ENCODE data around the gene STAM.

Gene STAM

GRCh38 chr10:17648243-17649035 lies 4.5 kb downstream of the STAM start:
- H3K4me1 ChIP-seq (ENCODE audit: control insufficient read depth, insufficient read depth, low read length) = peaks cover 18% of the 10 kb centered on the region
- no peak overlapping the region for H3K4me3 ChIP-seq (ENCODE audit: low read depth, low read length)
- H3K27me3 ChIP-seq (ENCODE audit: control insufficient read depth, insufficient read depth, low read length) = no peaks in the 10 kb centered on the region
- H3K9ac ChIP-seq (ENCODE audit: low read depth, low read length) = no peak overlapping the region
- H3K27ac ChIP-seq (ENCODE audit: low read depth, low read length) = no peak overlapping the region
- peaks cover 7% of the 10 kb centered on the region for H3K9me3 ChIP-seq (ENCODE audit: control insufficient read depth, insufficient read depth, low read length)
- peaks cover 4% of the 10 kb centered on the region for H3K36me3 ChIP-seq (ENCODE audit: control insufficient read depth, insufficient read depth, low read length)

GRCh38 chr10:17649052-17649451 lies 5.1 kb downstream of the STAM start:
- H3K36me3 ChIP-seq (ENCODE audit: control insufficient read depth, insufficient read depth, low read length) = peaks cover 7% of the 10 kb centered on the region
- no peak overlapping the region for H3K9ac ChIP-seq (ENCODE audit: low read depth, low read length)
- no peak overlapping the region for H3K4me3 ChIP-seq (ENCODE audit: low read depth, low read length)
- H3K4me1 ChIP-seq (ENCODE audit: control insufficient read depth, insufficient read depth, low read length) = peaks cover 18% of the 10 kb centered on the region
- H3K27me3 ChIP-seq (ENCODE audit: control insufficient read depth, insufficient read depth, low read length) = no peaks in the 10 kb centered on the region
- peaks cover 12% of the 10 kb centered on the region for H3K9me3 ChIP-seq (ENCODE audit: control insufficient read depth, insufficient read depth, low read length)
- H3K27ac ChIP-seq (ENCODE audit: low read depth, low read length) = no peak overlapping the region

- peaks cover 18% of the 10 kb centered on the region for H3K4me1 ChIP-seq (ENCODE audit: control insufficient read depth, insufficient read depth, low read length)
Measured at GRCh38 chr10:17649836-17650235, 5.9 kb downstream of the STAM start.

GRCh38 chr10:17650416-17650815 lies 6.5 kb downstream of the STAM start:
- peaks cover 15% of the 10 kb centered on the region for H3K4me1 ChIP-seq (ENCODE audit: control insufficient read depth, insufficient read depth, low read length)
- H3K27me3 ChIP-seq (ENCODE audit: control insufficient read depth, insufficient read depth, low read length) = no peaks in the 10 kb centered on the region
- H3K4me3 ChIP-seq (ENCODE audit: low read depth, low read length) = no peak overlapping the region
- H3K9me3 ChIP-seq (ENCODE audit: control insufficient read depth, insufficient read depth, low read length) = peaks cover 12% of the 10 kb centered on the region
- no peak overlapping the region for H3K27ac ChIP-seq (ENCODE audit: low read depth, low read length)
- H3K36me3 ChIP-seq (ENCODE audit: control insufficient read depth, insufficient read depth, low read length) = peaks cover 7% of the 10 kb centered on the region
- no peak overlapping the region for H3K9ac ChIP-seq (ENCODE audit: low read depth, low read length)

More at GRCh38 chr10:17649836-17650235, 5.9 kb downstream of the STAM start:
- Histone ChIP-seq H3K27me3 (ENCODE audit: control insufficient read depth, insufficient read depth, low read length) (no peaks in the 10 kb centered on the region), H3K36me3 (ENCODE audit: control insufficient read depth, insufficient read depth, low read length) (peaks cover 7% of the 10 kb centered on the region), H3K9ac (ENCODE audit: low read depth, low read length) (no peak overlapping the region), H3K9me3 (ENCODE audit: control insufficient read depth, insufficient read depth, low read length) (peaks cover 12% of the 10 kb centered on the region), H3K4me3 (ENCODE audit: low read depth, low read length) (no peak overlapping the region), H3K27ac (ENCODE audit: low read depth, low read length) (no peak overlapping the region)

GRCh38 chr10:17651896-17652295 lies 7.9 kb downstream of the STAM start:
- Histone ChIP-seq H3K4me3 (ENCODE audit: low read depth, low read length) (no peak overlapping the region), H3K27ac (ENCODE audit: low read depth, low read length) (no peak overlapping the region), H3K9ac (ENCODE audit: low read depth, low read length) (no peak overlapping the region)

GRCh38 chr10:17652585-17652984 lies 8.6 kb downstream of the STAM start:
- H3K36me3 ChIP-seq (ENCODE audit: control insufficient read depth, insufficient read depth, low read length) = peaks cover 7% of the 10 kb centered on the region
- no peak overlapping the region for H3K9ac ChIP-seq (ENCODE audit: low read depth, low read length)
- H3K27ac ChIP-seq (ENCODE audit: low read depth, low read length) = no peak overlapping the region
- peaks cover 12% of the 10 kb centered on the region for H3K4me1 ChIP-seq (ENCODE audit: control insufficient read depth, insufficient read depth, low read length)
- H3K27me3 ChIP-seq (ENCODE audit: control insufficient read depth, insufficient read depth, low read length) = no peaks in the 10 kb centered on the region
- peaks cover 18% of the 10 kb centered on the region for H3K9me3 ChIP-seq (ENCODE audit: control insufficient read depth, insufficient read depth, low read length)
- no peak overlapping the region for H3K4me3 ChIP-seq (ENCODE audit: low read depth, low read length)

More at GRCh38 chr10:17651896-17652295, 7.9 kb downstream of the STAM start:
- H3K9me3 ChIP-seq (ENCODE audit: control insufficient read depth, insufficient read depth, low read length) = peaks cover 16% of the 10 kb centered on the region
- H3K36me3 ChIP-seq (ENCODE audit: control insufficient read depth, insufficient read depth, low read length) = peaks cover 7% of the 10 kb centered on the region
- H3K4me1 ChIP-seq (ENCODE audit: control insufficient read depth, insufficient read depth, low read length) = peaks cover 12% of the 10 kb centered on the region
- H3K27me3 ChIP-seq (ENCODE audit: control insufficient read depth, insufficient read depth, low read length) = no peaks in the 10 kb centered on the region

GRCh38 chr10:17655009-17655408 lies 11.1 kb downstream of the STAM start:
- Histone ChIP-seq H3K36me3 (ENCODE audit: control insufficient read depth, insufficient read depth, low read length) (peaks cover 7% of the 10 kb centered on the region), H3K9me3 (ENCODE audit: control insufficient read depth, insufficient read depth, low read length) (peaks cover 20% of the 10 kb centered on the region), H3K27ac (ENCODE audit: low read depth, low read length) (no peak overlapping the region)

GRCh38 chr10:17655567-17656146 lies 11.7 kb downstream of the STAM start:
- no peak overlapping the region for H3K4me3 ChIP-seq (ENCODE audit: low read depth, low read length)
- H3K9ac ChIP-seq (ENCODE audit: low read depth, low read length) = no peak overlapping the region
- H3K4me1 ChIP-seq (ENCODE audit: control insufficient read depth, insufficient read depth, low read length) = peaks cover 19% of the 10 kb centered on the region
- H3K9me3 ChIP-seq (ENCODE audit: control insufficient read depth, insufficient read depth, low read length) = peaks cover 20% of the 10 kb centered on the region
- H3K27me3 ChIP-seq (ENCODE audit: control insufficient read depth, insufficient read depth, low read length) = no peaks in the 10 kb centered on the region
- no peak overlapping the region for H3K27ac ChIP-seq (ENCODE audit: low read depth, low read length)
- H3K36me3 ChIP-seq (ENCODE audit: control insufficient read depth, insufficient read depth, low read length) = peaks cover 7% of the 10 kb centered on the region

More at GRCh38 chr10:17655009-17655408, 11.1 kb downstream of the STAM start:
- no peak overlapping the region for H3K9ac ChIP-seq (ENCODE audit: low read depth, low read length)
- peaks cover 19% of the 10 kb centered on the region for H3K4me1 ChIP-seq (ENCODE audit: control insufficient read depth, insufficient read depth, low read length)
- no peaks in the 10 kb centered on the region for H3K27me3 ChIP-seq (ENCODE audit: control insufficient read depth, insufficient read depth, low read length)
- no peak overlapping the region for H3K4me3 ChIP-seq (ENCODE audit: low read depth, low read length)

GRCh38 chr10:17657103-17657500 lies 13.2 kb downstream of the STAM start:
- H3K9me3 ChIP-seq (ENCODE audit: control insufficient read depth, insufficient read depth, low read length) = peaks cover 20% of the 10 kb centered on the region
- H3K27ac ChIP-seq (ENCODE audit: low read depth, low read length) = no peak overlapping the region

GRCh38 chr10:17659365-17659764 lies 15.4 kb downstream of the STAM start:
- Histone ChIP-seq H3K4me1 (ENCODE audit: control insufficient read depth, insufficient read depth, low read length) (peaks cover 8% of the 10 kb centered on the region; the same call in 1 of the 2 replicates), H3K27ac (ENCODE audit: low read depth, low read length) (no peak overlapping the region), H3K9me3 (ENCODE audit: control insufficient read depth, insufficient read depth, low read length) (peaks cover 8% of the 10 kb centered on the region), H3K9ac (ENCODE audit: low read depth, low read length) (no peak overlapping the region), H3K27me3 (ENCODE audit: control insufficient read depth, insufficient read depth, low read length) (no peaks in the 10 kb centered on the region), H3K4me3 (ENCODE audit: low read depth, low read length) (no peak overlapping the region), H3K36me3 (ENCODE audit: control insufficient read depth, insufficient read depth, low read length) (peaks cover 19% of the 10 kb centered on the region)

More at GRCh38 chr10:17657103-17657500, 13.2 kb downstream of the STAM start:
- no peak overlapping the region for H3K9ac ChIP-seq (ENCODE audit: low read depth, low read length)
- peaks cover 7% of the 10 kb centered on the region; the same call in 1 of the 2 replicates for H3K4me1 ChIP-seq (ENCODE audit: control insufficient read depth, insufficient read depth, low read length)
- H3K27me3 ChIP-seq (ENCODE audit: control insufficient read depth, insufficient read depth, low read length) = no peaks in the 10 kb centered on the region
- peaks cover 20% of the 10 kb centered on the region for H3K36me3 ChIP-seq (ENCODE audit: control insufficient read depth, insufficient read depth, low read length)
- no peak overlapping the region for H3K4me3 ChIP-seq (ENCODE audit: low read depth, low read length)

GRCh38 chr10:17660921-17661320 lies 17.0 kb downstream of the STAM start:
- Histone ChIP-seq H3K36me3 (ENCODE audit: control insufficient read depth, insufficient read depth, low read length) (peaks cover 19% of the 10 kb centered on the region), H3K4me1 (ENCODE audit: control insufficient read depth, insufficient read depth, low read length) (peaks cover 18% of the 10 kb centered on the region; the same call in 1 of the 2 replicates), H3K27me3 (ENCODE audit: control insufficient read depth, insufficient read depth, low read length) (no peaks in the 10 kb centered on the region), H3K4me3 (ENCODE audit: low read depth, low read length) (no peak overlapping the region), H3K27ac (ENCODE audit: low read depth, low read length) (no peak overlapping the region), H3K9ac (ENCODE audit: low read depth, low read length) (no peak overlapping the region), H3K9me3 (ENCODE audit: control insufficient read depth, insufficient read depth, low read length) (peaks cover 8% of the 10 kb centered on the region)

Measured in HUES48 (cell line).